HFFc6 (cell line): ENCODE measurements around the gene SUCLG2. TPM values are rescaled to one million over a fixed set of nuclear protein-coding genes. Genes with fewer than 3 reads are reported as not detected.

Experiments
- DNase-seq: peaks from one replicate; pipeline ENCODE4 v3.0.0-alpha.2; 2018
- H3K27ac Mint-ChIP-seq: 2 replicates; pipeline ENCODE4 v1.8.0; 2020; ENCODE audit warnings: mild to moderate bottlenecking, mixed read lengths
- H3K27me3 Mint-ChIP-seq: 2 replicates; pipeline ENCODE4 v1.8.0; 2021; ENCODE audit warnings: mild to moderate bottlenecking, moderate library complexity, mixed read lengths; ENCODE audit not compliant: insufficient read depth
- H3K36me3 Mint-ChIP-seq: 2 replicates; pipeline ENCODE4 v1.8.0; 2021; ENCODE audit warnings: low read depth, mixed read lengths
- H3K4me1 Mint-ChIP-seq: 2 replicates; pipeline ENCODE4 v1.8.0; 2020; ENCODE audit warnings: low read depth, mixed read lengths
- H3K4me3 Mint-ChIP-seq: 2 replicates; pipeline ENCODE4 v1.8.0; 2020; ENCODE audit warnings: mild to moderate bottlenecking, moderate library complexity, mixed read lengths
- H3K9me3 Mint-ChIP-seq: 2 replicates; pipeline ENCODE4 v1.8.0; 2020; ENCODE audit warnings: mild to moderate bottlenecking, mixed read lengths
- total RNA-seq, 6 experiments: library from RNA; stranded (reverse); fragmentation: NEBNext Ultra II Directional; extraction: Animal tissue kit (Norgen Biotek cat#: 25700); gene quantifications; 2 replicates in 1 of 6; 3 replicates in 5 of 6; pipeline ENCODE4 v1.2.3, GENCODE V29; 2021
- TF ChIP-seq, protein P1 (sequence below): fragments of 200-600 bp; sonication (generic); IDR thresholded peaks from 2 replicates; pipeline ENCODE4 v1.5.0; 2021; ENCODE audit warnings: antibody characterized with exemption, mild to moderate bottlenecking

Gene SUCLG2
- total RNA-seq, 6 experiments from 2014 or later = 50.2 to 81.4 (median 75.2) TPM

DNA sequence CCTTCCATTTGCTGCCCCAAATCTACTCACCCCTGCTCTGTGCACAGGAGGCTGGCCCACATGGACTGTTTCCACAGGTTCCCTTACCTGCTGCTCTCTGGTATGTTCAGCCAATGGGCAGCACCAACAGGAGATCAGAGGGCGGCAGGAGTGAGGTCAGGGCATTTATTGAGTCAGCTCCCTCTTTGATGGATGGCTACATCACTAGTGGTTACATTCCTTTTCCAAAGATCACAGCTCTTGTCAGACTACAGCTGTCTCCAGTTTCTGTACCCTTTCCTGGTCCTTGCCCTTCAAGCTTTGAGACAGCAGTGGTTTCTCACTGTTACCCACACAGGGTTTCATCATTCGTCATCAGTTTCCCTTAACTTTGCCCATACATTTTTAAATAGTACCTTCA, 325.1 kb downstream of the SUCLG2 start:
- no peak for DNase-seq
- H3K36me3 Mint-ChIP-seq = no peaks in the 10 kb centered on the region
- H3K9me3 Mint-ChIP-seq = peaks cover 8% of the 10 kb centered on the region; the same call in 1 of the 2 replicates
- H3K4me3 Mint-ChIP-seq = no peak overlapping the region
- H3K4me1 Mint-ChIP-seq = no peaks in the 10 kb centered on the region
- H3K27ac Mint-ChIP-seq = no peak overlapping the region
- no peaks in the 10 kb centered on the region; the same call in 1 of the 2 replicates for H3K27me3 Mint-ChIP-seq
- TF ChIP-seq, protein P1, sequence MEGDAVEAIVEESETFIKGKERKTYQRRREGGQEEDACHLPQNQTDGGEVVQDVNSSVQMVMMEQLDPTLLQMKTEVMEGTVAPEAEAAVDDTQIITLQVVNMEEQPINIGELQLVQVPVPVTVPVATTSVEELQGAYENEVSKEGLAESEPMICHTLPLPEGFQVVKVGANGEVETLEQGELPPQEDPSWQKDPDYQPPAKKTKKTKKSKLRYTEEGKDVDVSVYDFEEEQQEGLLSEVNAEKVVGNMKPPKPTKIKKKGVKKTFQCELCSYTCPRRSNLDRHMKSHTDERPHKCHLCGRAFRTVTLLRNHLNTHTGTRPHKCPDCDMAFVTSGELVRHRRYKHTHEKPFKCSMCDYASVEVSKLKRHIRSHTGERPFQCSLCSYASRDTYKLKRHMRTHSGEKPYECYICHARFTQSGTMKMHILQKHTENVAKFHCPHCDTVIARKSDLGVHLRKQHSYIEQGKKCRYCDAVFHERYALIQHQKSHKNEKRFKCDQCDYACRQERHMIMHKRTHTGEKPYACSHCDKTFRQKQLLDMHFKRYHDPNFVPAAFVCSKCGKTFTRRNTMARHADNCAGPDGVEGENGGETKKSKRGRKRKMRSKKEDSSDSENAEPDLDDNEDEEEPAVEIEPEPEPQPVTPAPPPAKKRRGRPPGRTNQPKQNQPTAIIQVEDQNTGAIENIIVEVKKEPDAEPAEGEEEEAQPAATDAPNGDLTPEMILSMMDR = no peak

DNA sequence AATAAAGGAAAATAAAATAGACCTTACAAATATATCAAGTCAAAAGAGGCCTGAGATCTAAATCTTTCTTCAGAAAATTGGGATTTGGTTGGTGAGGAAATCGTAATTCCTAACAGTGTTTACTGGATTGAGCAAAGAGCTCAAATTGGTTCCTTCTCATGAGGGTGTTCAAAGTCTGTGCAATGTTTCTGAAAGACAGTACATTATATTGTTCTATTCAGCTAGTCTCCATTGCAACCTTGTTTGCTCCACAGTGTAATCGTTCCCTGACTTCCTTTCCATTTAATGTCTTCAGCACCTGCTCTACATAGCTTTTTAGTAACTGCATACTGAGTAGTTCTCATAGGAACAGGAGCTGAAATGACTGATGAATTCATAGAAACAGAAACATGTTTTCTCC, 326.8 kb downstream of the SUCLG2 start:
- Mint-ChIP-seq H3K4me3 (no peak overlapping the region), H3K9me3 (peaks cover 8% of the 10 kb centered on the region; the same call in 1 of the 2 replicates), H3K36me3 (no peaks in the 10 kb centered on the region), H3K27me3 (no peaks in the 10 kb centered on the region; the same call in 1 of the 2 replicates), H3K27ac (no peak overlapping the region), H3K4me1 (no peaks in the 10 kb centered on the region)
- TF ChIP-seq, protein P1 = no peak
- no peak for DNase-seq

DNA sequence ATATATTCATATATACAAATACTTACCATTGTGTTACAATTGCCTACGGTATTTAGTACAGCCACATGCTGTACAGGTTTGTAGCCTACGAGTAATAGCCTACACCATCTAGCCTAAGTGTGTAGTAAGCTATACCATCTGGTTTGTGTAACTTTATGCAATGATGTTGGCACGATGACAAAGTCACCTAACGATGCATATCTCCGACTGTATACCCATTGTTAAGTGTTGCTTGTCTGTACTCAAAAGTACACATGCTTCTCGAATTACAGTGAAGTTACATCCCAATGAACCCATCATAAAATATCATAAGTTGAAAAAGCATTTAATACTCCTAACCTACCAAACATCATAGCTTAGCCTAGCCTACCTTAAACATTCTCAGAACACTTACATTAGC, 329.2 kb downstream of the SUCLG2 start:
- Mint-ChIP-seq H3K4me1 (no peaks in the 10 kb centered on the region), H3K27me3 (no peaks in the 10 kb centered on the region; the same call in 1 of the 2 replicates), H3K36me3 (no peaks in the 10 kb centered on the region), H3K4me3 (no peak overlapping the region), H3K9me3 (peaks cover 3% of the 10 kb centered on the region; the same call in 1 of the 2 replicates), H3K27ac (no peak overlapping the region)
- no peak for DNase-seq
- TF ChIP-seq, protein P1 = no peak
